Panc1 (cell line): Measurements from ENCODE around the gene TMEM203.

Source experiments
- POLR2AphosphoS5 ChIP-seq: IDR thresholded peaks from 2 replicates; pipeline ENCODE4 v1.6.1; 2012; ENCODE audit warnings: mild to moderate bottlenecking, low read depth, low read length, moderate library complexity
- SIN3A ChIP-seq: IDR thresholded peaks from 2 replicates; pipeline ENCODE4 v1.6.1; 2012; ENCODE audit warnings: low read depth, mild to moderate bottlenecking, low read length, moderate library complexity, borderline replicate concordance; ENCODE audit not compliant: insufficient read depth
- TCF7L2 ChIP-seq: IDR thresholded peaks from 2 replicates; pipeline ENCODE4 v1.6.1; 2011; ENCODE audit warnings: mild to moderate bottlenecking, low read depth, low read length, inconsistent platforms
- TF ChIP-seq, protein P1 (sequence below): fragments of 450-650 bp; IDR thresholded peaks from 2 replicates; pipeline ENCODE4 v1.5.1; 2017; ENCODE audit warnings: mild to moderate bottlenecking

DNA sequence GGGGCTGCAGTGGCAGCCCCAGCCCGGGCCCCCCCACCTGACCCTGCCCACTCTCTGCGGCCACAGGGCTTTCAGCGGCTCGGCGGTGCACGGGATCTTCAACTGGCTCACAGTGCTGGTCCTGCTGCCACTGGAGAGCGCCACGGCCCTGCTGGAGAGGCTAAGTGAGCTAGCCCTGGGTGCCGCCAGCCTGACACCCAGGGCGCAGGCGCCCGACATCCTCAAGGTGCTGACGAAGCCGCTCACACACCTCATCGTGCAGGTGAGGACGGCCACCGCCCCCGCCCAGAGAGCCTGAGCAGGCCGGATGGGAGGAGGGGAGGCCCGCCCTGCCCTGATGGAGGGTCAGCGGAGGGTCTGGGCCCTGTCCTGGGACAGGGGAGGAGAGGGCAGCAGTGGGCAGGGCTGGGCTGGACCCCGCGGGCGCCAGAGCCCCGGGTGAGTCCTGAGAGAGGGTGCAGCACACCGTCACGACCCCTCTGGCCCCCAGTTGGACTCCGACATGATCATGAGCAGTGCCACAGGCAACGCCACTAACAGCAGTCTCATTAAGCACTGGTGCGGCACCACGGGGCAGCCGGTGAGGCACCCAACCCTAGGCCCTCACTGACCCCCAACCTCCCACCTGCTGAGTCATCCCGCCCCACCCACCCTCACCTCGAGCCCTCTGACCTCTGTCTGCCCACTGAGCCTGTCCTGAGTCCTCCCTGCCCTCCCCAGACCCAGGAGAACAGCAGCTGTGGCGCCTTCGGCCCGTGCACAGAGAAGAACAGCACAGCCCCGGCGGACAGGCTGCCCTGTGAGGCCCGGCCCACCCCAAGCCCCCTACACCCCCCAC is 27.9 kb upstream of the TMEM203 start:
- TF ChIP-seq, protein P1, sequence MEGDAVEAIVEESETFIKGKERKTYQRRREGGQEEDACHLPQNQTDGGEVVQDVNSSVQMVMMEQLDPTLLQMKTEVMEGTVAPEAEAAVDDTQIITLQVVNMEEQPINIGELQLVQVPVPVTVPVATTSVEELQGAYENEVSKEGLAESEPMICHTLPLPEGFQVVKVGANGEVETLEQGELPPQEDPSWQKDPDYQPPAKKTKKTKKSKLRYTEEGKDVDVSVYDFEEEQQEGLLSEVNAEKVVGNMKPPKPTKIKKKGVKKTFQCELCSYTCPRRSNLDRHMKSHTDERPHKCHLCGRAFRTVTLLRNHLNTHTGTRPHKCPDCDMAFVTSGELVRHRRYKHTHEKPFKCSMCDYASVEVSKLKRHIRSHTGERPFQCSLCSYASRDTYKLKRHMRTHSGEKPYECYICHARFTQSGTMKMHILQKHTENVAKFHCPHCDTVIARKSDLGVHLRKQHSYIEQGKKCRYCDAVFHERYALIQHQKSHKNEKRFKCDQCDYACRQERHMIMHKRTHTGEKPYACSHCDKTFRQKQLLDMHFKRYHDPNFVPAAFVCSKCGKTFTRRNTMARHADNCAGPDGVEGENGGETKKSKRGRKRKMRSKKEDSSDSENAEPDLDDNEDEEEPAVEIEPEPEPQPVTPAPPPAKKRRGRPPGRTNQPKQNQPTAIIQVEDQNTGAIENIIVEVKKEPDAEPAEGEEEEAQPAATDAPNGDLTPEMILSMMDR: no peak; the same call in 1 of the 2 replicates
- TF ChIP-seq TCF7L2: no peak
- no peak for TF ChIP-seq POLR2AphosphoS5
- TF ChIP-seq SIN3A: no peak
